ENCODE data around the gene MAP3K21. TPM values are rescaled to one million over a fixed set of nuclear protein-coding genes. Genes with fewer than 3 reads are reported as not detected.

Gene MAP3K21
- polyA plus RNA-seq, 1 of the 3 experiments (the other 2 are of a cell fraction) = 0.33 TPM

DNA sequence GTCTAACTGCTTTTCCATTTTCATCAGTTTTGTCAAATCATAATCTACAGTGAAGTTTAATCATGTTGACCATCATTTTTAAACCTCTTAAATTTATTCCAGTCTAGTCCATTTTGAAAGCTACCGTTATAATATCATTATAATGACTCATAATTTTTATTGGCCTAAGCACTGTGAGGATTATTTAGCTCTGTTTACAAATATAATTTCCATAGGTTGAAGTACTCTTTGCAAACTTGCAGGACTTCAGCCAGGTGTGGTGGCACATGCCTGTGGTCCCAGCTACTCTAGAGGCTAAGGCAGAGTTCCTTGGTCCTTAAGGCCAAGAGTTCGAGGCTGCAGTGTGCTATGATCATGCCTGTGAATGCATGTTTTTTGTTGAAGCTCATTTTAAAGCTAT, 54.3 kb downstream of the MAP3K21 start (continued):
- TF ChIP-seq, protein P1, sequence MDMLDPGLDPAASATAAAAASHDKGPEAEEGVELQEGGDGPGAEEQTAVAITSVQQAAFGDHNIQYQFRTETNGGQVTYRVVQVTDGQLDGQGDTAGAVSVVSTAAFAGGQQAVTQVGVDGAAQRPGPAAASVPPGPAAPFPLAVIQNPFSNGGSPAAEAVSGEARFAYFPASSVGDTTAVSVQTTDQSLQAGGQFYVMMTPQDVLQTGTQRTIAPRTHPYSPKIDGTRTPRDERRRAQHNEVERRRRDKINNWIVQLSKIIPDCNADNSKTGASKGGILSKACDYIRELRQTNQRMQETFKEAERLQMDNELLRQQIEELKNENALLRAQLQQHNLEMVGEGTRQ (IDR thresholded peaks at IDR 0.05; ENCODE audit: borderline replicate concordance, low read depth, low read length) = no peak
- TF ChIP-seq, protein P2, sequence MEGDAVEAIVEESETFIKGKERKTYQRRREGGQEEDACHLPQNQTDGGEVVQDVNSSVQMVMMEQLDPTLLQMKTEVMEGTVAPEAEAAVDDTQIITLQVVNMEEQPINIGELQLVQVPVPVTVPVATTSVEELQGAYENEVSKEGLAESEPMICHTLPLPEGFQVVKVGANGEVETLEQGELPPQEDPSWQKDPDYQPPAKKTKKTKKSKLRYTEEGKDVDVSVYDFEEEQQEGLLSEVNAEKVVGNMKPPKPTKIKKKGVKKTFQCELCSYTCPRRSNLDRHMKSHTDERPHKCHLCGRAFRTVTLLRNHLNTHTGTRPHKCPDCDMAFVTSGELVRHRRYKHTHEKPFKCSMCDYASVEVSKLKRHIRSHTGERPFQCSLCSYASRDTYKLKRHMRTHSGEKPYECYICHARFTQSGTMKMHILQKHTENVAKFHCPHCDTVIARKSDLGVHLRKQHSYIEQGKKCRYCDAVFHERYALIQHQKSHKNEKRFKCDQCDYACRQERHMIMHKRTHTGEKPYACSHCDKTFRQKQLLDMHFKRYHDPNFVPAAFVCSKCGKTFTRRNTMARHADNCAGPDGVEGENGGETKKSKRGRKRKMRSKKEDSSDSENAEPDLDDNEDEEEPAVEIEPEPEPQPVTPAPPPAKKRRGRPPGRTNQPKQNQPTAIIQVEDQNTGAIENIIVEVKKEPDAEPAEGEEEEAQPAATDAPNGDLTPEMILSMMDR (IDR thresholded peaks at IDR 0.05) = no peak
- TF ChIP-seq SIN3A (IDR thresholded peaks at IDR 0.05; ENCODE audit: borderline replicate concordance, low read depth, low read length) (no peak), NRF1 (IDR thresholded peaks at IDR 0.05; ENCODE audit: low read depth, low read length) (no peak), NFIC (IDR thresholded peaks at IDR 0.05; ENCODE audit: borderline replicate concordance) (no peak), GABPA (IDR thresholded peaks at IDR 0.05; ENCODE audit: low read depth) (no peak)
- TF ChIP-seq, protein P3, sequence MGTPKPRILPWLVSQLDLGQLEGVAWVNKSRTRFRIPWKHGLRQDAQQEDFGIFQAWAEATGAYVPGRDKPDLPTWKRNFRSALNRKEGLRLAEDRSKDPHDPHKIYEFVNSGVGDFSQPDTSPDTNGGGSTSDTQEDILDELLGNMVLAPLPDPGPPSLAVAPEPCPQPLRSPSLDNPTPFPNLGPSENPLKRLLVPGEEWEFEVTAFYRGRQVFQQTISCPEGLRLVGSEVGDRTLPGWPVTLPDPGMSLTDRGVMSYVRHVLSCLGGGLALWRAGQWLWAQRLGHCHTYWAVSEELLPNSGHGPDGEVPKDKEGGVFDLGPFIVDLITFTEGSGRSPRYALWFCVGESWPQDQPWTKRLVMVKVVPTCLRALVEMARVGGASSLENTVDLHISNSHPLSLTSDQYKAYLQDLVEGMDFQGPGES (IDR thresholded peaks at IDR 0.05; ENCODE audit: low read depth, low read length) = no peak

GRCh38 chr1:233383984-233384383, 56.5 kb downstream of the MAP3K21 start:
- Histone ChIP-seq H3K9me2 (no peaks in the 10 kb centered on the region), H3K36me3 (replicated peaks in 1 of 2; ENCODE audit: control insufficient read depth in 1 of 2, insufficient read depth in 2 of 2, low read length in 1 of 2) (no peaks in the 10 kb centered on the region), H3K4me3 (ENCODE audit: low read depth in 2 of 2, low read length in 1 of 2) (no peak overlapping the region), H3K4me1 (ENCODE audit: control insufficient read depth in 1 of 2, insufficient read depth in 2 of 2, low read depth in 1 of 2, low read length in 1 of 2) (no peaks in the 10 kb centered on the region; a peak in 1 of 4 replicates), H3K27ac (ENCODE audit: low read depth in 2 of 2, low read length in 1 of 2) (no peak overlapping the region), H3K79me2 (ENCODE audit: insufficient read depth) (no peaks in the 10 kb centered on the region), H3K9me3 (no peaks in the 10 kb centered on the region), H4K20me1 (ENCODE audit: insufficient read depth) (no peaks in the 10 kb centered on the region), H3K9ac (no peak overlapping the region), H3K27me3 (ENCODE audit: insufficient read depth) (no peaks in the 10 kb centered on the region), H3K4me2 (no peak overlapping the region), H2AFZ (ENCODE audit: low read depth) (no peak overlapping the region), H3F3A (replicated peaks; ENCODE audit: insufficient read depth) (no peaks in the 10 kb centered on the region)
- DNase-seq = no peak
- TF ChIP-seq FOSL2 (IDR thresholded peaks at IDR 0.05; ENCODE audit: borderline replicate concordance, low read depth) = no peak
- TF ChIP-seq JUND (IDR thresholded peaks at IDR 0.05) = no peak
- no peak for TF ChIP-seq MXI1 (IDR thresholded peaks at IDR 0.05; ENCODE audit: low read depth, low read length)
- no peak for TF ChIP-seq YY1 (IDR thresholded peaks at IDR 0.05; ENCODE audit: low read depth)
- WGBS (ENCODE audit: low lambda C conversion rate) = 54% methylated on average over 3 of the region's 3 CpGs
- POLR2A ChIA-PET = no interaction called here
- CTCF ChIA-PET = interaction anchor here (0.9 to 3.4 kb wide), 8 partner anchors 11 to 730 kb away, joined by 3 to 19 read pairs (median 4); partner anchors contain the start of gene SLC35F3

DNA sequence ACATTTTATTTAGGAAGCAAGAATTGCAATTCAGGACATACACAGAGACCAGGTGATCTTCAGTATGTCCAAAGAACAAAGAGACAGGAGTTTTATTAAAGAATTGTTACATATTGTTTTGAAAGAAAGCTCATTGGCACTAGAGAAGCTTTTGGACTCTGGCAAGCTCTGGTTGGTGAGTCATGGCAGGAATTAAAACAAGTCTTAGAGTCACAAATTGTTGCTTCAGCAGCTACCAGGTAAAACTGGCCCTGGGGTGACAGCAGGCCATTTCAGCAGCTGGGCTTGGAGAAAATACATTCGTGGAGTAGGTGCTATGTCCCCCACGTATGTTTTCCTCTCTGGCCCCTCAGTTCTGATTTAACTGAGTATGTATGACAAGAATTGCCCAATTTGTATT, 58.8 kb downstream of the MAP3K21 start:
- no peak for DNase-seq
- H3K27me3 ChIP-seq (ENCODE audit: insufficient read depth) = no peaks in the 10 kb centered on the region
- no peaks in the 10 kb centered on the region for H4K20me1 ChIP-seq (ENCODE audit: insufficient read depth)
- no peaks in the 10 kb centered on the region for H3K79me2 ChIP-seq (ENCODE audit: insufficient read depth)
- ChIA-PET CTCF (interaction anchor here (0.7 to 1.7 kb wide), 7 partner anchors 10 to 923 kb away, joined by 3 to 5 read pairs (median 4); no protein-coding TSS in a partner anchor), POLR2A (no interaction called here)
- peaks cover 0 to 7% of the 10 kb centered on the region in 2 experiments; a peak in 1 of 4 replicates for H3K4me1 ChIP-seq (ENCODE audit: control insufficient read depth in 1 of 2, insufficient read depth in 2 of 2, low read depth in 1 of 2, low read length in 1 of 2)
- H3K27ac ChIP-seq (ENCODE audit: low read depth in 2 of 2, low read length in 1 of 2) = no peak overlapping the region
- no peak overlapping the region for H3K4me3 ChIP-seq (ENCODE audit: low read depth in 2 of 2, low read length in 1 of 2)
- no peaks in the 10 kb centered on the region for H3F3A ChIP-seq (replicated peaks; ENCODE audit: insufficient read depth)
- no peak for TF ChIP-seq SMC3 (IDR thresholded peaks at IDR 0.05; ENCODE audit: low read depth, low read length)
- TF ChIP-seq NFIC (IDR thresholded peaks at IDR 0.05; ENCODE audit: borderline replicate concordance) = no peak
- no peak for TF ChIP-seq POLR2AphosphoS5 (IDR thresholded peaks at IDR 0.05; ENCODE audit: low read depth, low read length)
- TF ChIP-seq EZH2phosphoT487 (IDR thresholded peaks at IDR 0.05; ENCODE audit: borderline replicate concordance, low read depth) = no peak
- TF ChIP-seq FOSL2 (IDR thresholded peaks at IDR 0.05; ENCODE audit: borderline replicate concordance, low read depth) = no peak
- no peak for TF ChIP-seq MXI1 (IDR thresholded peaks at IDR 0.05; ENCODE audit: low read depth, low read length)
- no peak for TF ChIP-seq SIN3A (IDR thresholded peaks at IDR 0.05; ENCODE audit: borderline replicate concordance, low read depth, low read length)
- no peak overlapping the region for H3K4me2 ChIP-seq
- no peaks in the 10 kb centered on the region for H3K9me2 ChIP-seq
- WGBS (ENCODE audit: low lambda C conversion rate) = 31% methylated on average over 2 of the region's 2 CpGs
- H3K36me3 ChIP-seq (replicated peaks in 1 of 2; ENCODE audit: control insufficient read depth in 1 of 2, insufficient read depth in 2 of 2, low read length in 1 of 2) = no peaks in the 10 kb centered on the region
- no peak overlapping the region for H2AFZ ChIP-seq (ENCODE audit: low read depth)
- H3K9ac ChIP-seq = no peak overlapping the region
- H3K9me3 ChIP-seq = no peaks in the 10 kb centered on the region

Measured in SK-N-SH (cell line).